Urothelium cell line (cell line): ENCODE results near the gene SHKBP1.

Source experiments
- DNase-seq: peaks from one replicate; pipeline ENCODE4 v3.0.0; 2011; ENCODE audit warnings: low spot score, mixed read lengths
- FAIRE-seq: peaks from 2 replicates; lab custom pipeline; 2011; peaks lifted over from hg19 to GRCh38; lab: Jason Lieb, UNC

SHKBP1 gene

DNA sequence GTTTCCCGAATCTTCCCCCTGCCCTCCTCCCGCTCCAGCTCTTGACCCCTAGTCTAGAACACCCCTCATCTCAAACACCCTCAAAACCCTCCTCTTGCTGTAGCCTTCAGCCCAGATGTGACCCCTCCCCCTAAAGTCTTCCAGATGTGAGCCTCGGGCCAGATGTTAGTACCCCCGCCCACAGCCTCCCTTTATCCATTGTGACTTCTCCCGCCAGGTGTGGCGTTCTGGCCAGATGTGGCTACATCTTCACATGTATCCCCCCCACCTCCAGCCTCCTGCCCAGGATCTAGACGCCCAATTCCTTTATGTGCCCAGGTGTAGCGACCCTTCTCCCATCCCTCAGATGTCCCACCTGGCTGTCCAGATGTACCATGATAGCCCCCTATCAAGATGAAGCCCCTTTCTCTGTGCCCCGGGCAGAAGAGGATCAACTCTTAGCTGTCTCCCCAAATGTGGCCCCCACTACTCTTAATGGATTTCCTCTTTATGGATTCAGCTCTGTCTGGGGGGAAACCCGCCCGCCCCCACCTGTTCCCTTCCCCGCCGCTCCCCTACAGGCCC, 24.0 kb downstream of the SHKBP1 start:
- DNase-seq: no peak
- no peak for FAIRE-seq

GRCh38 chr19:40601134-40601974, 24.7 kb downstream of the SHKBP1 start, which contains the start of gene LTBP4:
TSS of gene LTBP4 (plus strand) at chr19:40601369. CDS start at chr19:40601388, 19 bp downstream.
- FAIRE-seq: no peak
- DNase-seq: peak; percentile 40

GRCh38 chr19:40603071-40603388, 26.4 kb downstream of the SHKBP1 start:
- FAIRE-seq: no peak

DNA sequence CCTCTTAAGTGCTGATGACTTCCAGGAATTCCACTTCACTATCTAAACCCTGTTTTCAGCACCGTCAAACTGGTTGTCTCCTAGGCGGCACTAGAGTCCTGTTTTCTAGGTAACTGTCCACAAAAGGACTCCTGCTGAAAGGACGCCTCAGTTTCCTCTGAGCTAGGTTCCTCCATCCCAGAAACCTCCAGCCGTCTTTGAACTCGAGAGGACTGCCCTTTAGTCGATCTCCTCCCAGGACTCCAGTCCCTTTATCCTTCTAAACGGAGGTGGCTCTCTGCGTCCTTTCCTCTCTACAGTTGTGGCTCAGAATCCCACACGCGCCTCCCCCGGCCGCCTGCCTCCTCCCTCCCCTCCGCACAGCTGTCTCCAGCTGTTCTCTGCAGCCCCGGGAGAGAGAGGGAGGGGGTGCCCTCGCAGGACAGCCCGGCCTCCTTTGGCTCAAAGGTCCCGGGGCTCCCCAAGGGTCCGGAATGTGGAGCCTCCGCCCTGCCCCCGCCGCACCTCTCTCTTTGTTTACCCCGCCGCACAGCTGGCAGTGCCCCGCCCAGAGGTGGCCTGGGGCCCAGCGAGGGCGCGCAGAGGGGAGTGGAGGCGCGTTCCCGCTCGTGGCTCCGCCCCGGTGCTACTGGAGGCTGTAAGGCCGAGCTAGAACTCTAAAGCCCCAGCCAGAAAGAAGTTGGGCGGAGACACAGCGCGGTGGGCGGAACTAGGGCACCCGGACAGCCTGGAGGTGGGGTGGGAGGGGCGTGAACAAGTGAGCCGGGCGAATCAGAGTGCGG, 26.9 kb downstream of the SHKBP1 start:
- peak; percentile 57 for DNase-seq
- FAIRE-seq: no peak

More at GRCh38 chr19:40603071-40603388, 26.4 kb downstream of the SHKBP1 start:
- DNase-seq: no peak

GRCh38 chr19:40604171-40604646, 27.5 kb downstream of the SHKBP1 start:
- no peak for DNase-seq
- no peak for FAIRE-seq

GRCh38 chr19:40604647-40605215, 28.1 kb downstream of the SHKBP1 start:
- FAIRE-seq: no peak
- DNase-seq: no peak

- FAIRE-seq (no peak), DNase-seq (no peak)
Measured at GRCh38 chr19:40605216-40605971, 28.7 kb downstream of the SHKBP1 start.

DNA sequence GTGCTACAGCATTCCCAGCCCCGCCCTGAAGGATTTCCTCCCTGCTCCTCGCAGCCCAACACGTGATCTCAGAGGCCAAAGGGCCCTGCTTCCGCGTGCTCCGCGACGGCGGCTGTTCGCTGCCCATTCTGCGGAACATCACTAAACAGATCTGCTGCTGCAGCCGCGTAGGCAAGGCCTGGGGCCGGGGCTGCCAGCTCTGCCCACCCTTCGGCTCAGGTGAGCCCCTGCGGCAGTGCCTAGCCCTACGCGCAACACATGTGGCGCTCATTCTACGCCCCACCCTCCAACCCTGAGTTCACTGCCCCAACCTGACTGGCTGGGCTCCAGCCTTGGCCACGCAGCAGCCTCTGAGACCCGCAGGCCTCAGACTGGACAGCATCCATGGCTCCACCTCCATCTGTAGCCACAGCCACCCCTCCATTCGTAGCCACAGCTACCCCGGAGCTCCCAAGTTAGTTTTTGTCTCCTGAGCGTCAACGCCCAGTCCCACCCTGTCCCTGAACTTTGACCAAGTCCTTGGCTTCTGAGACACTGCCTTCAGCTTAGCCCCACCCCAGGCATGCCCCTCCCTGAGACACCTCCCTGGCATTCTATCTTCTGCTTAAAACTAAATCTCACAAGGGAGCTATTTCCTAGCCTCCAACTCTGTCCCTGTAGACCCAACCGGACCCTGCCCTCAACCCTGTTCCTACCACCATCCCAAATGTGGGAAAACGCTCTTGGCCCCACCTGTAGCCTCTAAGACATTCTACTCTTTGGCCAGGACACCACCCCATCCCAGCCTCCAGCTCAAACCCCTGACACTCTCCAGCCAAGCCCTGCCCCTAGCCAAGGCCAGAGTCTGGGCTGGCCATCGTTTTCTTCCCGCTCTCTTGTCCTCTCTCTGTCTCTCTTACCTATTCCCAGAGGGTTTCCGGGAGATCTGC, 30.9 kb downstream of the SHKBP1 start:
- no peak for FAIRE-seq
- DNase-seq: no peak

- DNase-seq (no peak), FAIRE-seq (no peak)
Measured at GRCh38 chr19:40608240-40608621, 31.6 kb downstream of the SHKBP1 start.

DNA sequence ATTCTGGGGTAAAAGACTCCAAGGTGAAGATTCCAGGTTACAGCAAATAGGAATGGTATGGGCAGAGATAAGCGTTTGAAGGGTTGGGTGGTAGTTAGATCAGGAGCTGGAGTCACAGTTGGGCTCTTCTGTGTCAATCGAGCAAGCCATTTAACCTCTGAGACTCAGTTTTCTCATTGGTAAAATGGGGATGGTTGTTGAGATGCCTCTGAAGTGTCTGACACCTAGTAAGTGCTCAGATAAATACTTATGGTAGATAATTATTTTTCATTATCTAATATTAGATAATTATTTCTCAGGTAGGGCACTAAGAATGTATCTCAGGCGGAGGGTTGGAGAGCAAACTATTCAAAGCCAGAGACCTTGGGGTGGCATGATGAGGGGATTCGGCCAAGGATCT, 32.3 kb downstream of the SHKBP1 start:
- DNase-seq: no peak
- FAIRE-seq: no peak

GRCh38 chr19:40609561-40610395, 33.1 kb downstream of the SHKBP1 start:
- FAIRE-seq (no peak), DNase-seq (no peak)

GRCh38 chr19:40610396-40611064, 33.9 kb downstream of the SHKBP1 start:
- no peak for DNase-seq

DNA sequence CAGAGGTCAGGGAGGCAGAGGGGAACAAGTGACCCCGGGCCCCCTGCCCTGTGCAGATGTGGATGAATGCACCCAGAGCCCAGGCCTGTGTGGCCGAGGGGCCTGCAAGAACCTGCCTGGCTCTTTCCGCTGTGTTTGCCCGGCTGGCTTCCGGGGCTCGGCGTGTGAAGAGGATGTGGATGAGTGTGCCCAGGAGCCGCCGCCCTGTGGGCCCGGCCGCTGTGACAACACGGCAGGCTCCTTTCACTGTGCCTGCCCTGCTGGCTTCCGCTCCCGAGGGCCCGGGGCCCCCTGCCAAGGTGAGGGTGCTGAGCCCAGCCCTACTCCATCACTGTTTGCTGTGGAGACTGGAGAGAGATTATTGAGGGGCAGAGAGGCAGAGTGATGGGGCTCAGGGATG, 34.4 kb downstream of the SHKBP1 start:
- FAIRE-seq (no peak), DNase-seq (no peak)

More at GRCh38 chr19:40610396-40611064, 33.9 kb downstream of the SHKBP1 start:
- FAIRE-seq: no peak

DNA sequence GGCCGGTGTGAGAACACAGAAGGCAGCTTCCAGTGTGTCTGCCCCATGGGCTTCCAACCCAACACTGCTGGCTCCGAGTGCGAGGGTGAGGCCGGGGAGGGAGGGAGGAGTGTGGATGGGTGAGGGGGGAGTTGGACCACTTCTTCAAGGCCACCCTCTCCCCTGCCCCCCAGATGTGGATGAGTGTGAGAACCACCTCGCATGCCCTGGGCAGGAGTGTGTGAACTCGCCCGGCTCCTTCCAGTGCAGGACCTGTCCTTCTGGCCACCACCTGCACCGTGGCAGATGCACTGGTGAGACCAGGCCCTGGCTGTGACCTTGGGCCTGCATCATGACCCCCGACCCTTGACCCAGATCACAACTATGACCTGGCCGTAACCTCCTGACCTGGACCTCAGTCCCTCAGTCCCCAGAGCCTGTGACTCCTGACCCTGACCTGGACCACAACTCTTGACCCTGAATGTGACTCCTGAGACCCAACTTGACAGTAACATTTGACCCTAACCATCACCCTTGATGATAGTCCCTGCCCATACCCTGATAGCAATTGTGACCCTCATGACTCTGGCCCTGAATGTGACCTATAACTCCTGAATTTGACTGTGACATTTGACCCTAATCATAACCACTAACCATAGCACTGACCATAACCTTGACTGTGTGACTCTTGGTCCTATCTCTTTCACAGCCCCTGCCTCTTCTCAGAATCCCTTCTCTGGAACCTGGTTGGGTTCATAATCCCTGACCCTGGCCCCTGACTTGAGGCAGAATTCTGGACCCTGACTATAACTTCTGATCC, 35.4 kb downstream of the SHKBP1 start:
- no peak for DNase-seq
- FAIRE-seq: no peak

DNA sequence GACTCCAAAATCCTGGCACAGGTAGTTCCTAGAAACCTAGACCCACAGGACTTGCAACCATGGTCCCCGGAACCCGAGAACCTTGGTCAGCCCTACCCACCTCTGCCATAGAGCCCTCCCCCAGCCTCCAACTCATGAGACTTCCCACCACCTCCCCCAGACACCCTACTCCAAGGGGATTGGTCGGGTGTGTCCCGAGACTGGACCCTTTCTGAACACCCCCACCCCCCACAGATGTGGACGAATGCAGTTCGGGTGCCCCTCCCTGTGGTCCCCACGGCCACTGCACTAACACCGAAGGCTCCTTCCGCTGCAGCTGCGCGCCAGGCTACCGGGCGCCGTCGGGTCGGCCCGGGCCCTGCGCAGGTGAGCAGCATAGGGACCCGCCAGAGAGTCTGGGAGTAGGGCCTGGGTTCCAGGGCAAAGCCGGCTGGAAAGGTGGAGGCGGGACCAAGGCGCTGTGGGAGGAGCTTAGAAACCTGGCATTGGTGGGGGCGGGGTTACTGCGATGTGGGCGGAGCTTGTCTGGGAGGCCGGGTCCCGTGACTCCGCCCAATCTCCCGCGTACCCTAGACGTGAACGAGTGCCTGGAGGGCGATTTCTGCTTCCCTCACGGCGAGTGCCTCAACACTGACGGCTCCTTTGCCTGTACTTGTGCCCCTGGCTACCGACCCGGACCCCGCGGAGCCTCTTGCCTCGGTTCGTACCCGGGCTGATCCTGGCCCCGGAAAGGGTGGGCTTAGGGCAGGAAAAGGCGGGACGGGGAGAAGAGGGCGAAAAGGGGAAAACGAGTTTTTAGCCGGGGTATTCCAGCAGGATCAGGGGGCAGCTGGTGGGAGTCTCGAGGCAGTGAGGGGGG, 36.4 kb downstream of the SHKBP1 start:
- no peak for FAIRE-seq
- DNase-seq: peak; percentile 35
